Left colon (tissue), 2 donors: Measurements from ENCODE around the gene USP36. TPM values are rescaled to one million over a fixed set of nuclear protein-coding genes. Genes with fewer than 3 reads are reported as not detected.
"Not testable (repeated sequence)": the region's sequence is repeated elsewhere in the genome, so short reads cannot be mapped to it uniquely, and the experiment has no call there.

Experiments
- ATAC-seq: fragments of 200-7000 bp; cut with Tn5 transposase; one replicate; pipeline ENCODE4 v1.9.1; 2020; ENCODE audit warnings: mild to moderate bottlenecking, moderate library complexity
- DNase-seq, 2 donors: peaks; one replicate each; pipeline ENCODE4 v3.0.0-alpha.2; 2020
- intact Hi-C, 2 donors: fragments of 100-400 bp; cut with DNase I in 1 of 2; cut with micrococcal nuclease in 1 of 2; formaldehyde crosslinking; loops; one replicate each; pipeline versions ENCODE4 v1.11.2 to v1.14.0; 2022; cut with DNase I, micrococcal nuclease
- total RNA-seq, 2 donors: library from RNA; stranded (reverse); fragmentation: NEBNext Ultra II Directional; extraction: Animal tissue kit (Norgen Biotek cat#: 25700); gene quantifications; one replicate each; pipeline ENCODE4 v1.2.1, GENCODE V29; 2021
- donor health status: DM: no; HTN: no; CAD: no.
- donor health status: DM: yes; HTN: yes; CAD: no.

USP36 gene
- total RNA-seq, 2 donors from 2014 or later = 35.7 to 45.1 TPM

DNA sequence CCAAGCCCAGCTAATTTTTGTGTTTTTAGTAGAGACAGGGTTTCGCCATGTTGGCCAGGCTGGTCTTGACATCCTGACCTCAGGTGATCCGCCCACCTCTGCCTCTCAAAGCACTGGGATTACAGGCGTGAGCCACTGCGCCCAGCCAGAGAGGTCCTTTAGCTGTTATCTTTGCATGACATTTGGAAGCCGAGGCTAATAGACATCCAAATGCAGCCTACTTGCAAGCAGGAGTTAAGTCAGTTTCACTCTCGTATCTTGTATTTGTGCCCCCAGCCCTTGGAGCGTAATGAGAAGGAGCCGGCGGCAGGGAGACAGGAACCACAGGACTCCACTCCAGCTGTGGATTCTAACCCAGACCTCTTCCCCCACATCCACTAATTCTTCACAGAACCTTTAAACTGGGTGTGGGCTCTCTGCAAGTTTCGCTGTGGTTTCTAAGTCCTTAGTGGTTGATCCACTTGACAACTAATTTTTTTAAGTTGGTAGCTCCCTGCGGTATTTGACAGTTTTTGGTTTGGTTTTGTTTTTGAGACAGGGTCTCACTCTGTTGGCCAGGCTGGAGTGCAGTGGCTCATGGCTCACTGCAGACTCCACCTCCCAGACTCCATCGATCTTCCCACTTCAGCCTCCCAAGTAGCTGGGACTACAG, 55.5 kb downstream of the USP36 start:
- DNase-seq (no peak), ATAC-seq (no peak)
- intact Hi-C loops = no loop called here

DNA sequence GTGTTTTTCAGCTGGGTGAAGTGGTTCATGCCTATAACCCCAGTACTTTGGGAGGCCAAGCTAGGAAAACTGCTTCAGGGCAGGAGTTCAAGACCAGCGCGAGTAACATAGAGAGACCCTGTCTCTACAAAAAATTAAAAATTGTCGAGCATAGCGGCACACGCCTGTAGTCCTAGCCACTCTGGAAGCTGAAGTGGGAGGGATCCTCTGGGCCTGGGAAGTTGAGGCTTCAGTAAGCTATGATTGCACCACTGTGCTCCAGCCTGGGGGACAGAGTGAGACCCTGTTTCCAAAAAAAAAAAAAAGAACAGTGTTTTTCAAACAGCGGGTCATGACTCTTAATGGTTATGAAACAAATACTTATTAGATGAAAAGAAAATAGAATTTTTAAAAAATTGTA, 56.3 kb downstream of the USP36 start:
- intact Hi-C loops = no loop called here
- DNase-seq (no peak), ATAC-seq (no peak)

DNA sequence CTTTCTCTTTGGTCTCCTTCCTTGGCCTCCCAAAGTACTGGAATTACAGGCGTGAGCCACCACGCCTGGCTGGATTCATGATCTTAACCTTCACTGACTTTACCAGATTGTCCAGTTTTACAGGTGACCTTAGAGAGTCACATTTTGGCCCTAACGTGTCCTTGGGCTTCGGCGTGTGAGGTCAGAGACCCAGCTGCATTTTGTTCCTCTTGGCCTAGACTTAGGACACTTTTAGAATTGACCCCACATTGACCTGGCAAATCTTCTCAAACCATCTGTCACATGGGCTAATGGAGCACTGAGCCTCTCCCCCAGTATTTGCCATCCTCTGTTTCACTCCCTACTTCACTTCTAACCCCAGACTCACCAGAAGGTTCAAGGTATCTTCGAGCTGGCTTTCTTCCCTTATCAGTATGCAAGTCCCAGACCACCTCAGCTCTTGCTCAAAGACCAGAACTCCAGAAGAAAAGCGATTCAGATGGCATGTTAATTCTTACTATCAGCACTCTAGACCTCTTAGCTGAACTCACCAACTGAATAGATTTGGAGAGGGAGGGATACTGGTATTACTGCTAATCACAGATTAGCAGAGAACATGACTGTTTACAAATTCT, 56.8 kb downstream of the USP36 start:
- intact Hi-C loops = no loop called here
- ATAC-seq = no peak
- DNase-seq = no peak

DNA sequence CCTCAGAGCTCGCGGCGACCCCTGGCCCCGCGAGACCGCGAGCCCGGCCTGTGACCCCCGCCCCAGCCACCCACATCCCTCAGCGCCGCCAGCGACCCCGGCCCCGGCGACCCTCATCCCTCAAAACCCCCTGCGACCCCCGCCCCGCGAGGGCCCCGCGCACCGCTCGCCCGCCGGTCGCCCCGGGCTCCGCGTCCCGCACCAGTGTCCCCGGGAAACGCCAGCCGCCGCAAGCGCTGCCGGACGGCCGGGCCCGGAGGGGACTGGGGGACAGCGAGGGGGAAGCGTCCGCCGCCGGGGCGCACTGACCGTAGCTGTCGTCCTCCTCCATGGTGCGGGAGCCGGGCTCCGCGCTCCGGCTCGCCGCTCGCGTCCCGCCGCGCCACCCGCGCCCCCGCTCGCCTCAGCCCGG, 58.7 kb downstream of the USP36 start, which contains the start of gene CYTH1:
TSS of gene CYTH1 (minus strand) at position 381 of the 412 bp plus-strand sequence. CDS start at position 331, 50 bp downstream.
- DNase-seq = peak; percentile 33 to 60
- intact Hi-C loops = no loop called here
- ATAC-seq = peak; percentile 3

DNA sequence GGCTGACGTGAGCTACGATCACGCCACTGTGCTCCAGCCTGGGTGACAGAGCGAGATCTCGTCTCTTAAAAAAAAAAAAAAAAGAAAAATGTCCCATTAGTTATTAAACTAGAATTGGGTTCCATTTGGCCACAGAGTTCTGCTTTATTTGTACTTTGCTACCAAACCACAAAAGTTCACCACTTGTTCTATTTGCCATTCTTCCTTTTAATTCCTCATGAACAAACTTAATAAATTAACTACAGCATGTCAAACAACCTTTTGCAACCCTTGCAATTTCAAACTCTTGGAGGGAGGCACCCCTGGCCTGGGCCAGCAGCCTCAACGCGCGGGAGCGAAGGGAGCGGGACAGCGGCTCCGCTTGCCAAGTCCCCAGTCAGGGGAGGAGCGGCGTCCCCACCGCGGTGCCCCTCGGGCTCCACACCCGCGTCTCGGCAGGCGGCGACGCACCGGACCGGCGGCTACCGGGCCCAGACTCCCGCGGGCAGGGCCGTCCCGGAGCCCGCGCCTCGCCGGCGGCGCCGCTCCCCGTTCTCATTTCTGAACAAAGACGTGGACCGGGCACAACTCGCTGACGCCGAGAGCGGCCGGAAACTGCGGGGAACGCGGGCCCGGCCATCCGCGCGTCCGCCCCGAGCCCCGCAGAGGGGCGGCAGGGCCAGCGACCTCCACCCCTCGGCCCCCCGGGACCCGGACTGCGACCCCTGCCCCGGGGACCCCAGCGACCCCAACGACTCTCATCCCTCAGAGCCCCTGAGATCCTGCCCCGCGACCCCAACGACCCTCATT, 59.3 kb downstream of the USP36 start:
- peak; percentile 40 to 61 for DNase-seq
- intact Hi-C loops = no loop called here
- peak; percentile 21 for ATAC-seq

DNA sequence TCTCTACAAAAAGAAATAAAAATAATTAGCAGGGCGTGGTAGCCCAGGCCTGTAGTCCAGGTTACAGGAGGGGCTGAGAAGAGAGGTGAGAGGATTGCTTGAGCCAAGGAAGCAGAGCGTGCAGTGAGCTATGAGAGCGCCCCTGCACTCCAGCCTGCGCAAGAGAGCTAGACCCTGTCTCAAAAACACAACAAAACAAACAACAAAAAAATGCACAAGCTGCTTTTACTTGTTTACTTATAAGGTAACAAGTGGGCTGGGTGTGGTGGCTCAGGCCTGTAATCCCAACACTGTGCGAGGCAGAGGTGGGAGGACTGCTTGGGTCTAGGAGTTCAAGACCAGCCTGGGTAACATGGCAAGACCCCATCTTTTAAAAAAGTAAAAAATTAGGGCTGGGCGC, 60.3 kb downstream of the USP36 start:
- no peak for ATAC-seq
- DNase-seq = no peak
- intact Hi-C loops = no loop called here

DNA sequence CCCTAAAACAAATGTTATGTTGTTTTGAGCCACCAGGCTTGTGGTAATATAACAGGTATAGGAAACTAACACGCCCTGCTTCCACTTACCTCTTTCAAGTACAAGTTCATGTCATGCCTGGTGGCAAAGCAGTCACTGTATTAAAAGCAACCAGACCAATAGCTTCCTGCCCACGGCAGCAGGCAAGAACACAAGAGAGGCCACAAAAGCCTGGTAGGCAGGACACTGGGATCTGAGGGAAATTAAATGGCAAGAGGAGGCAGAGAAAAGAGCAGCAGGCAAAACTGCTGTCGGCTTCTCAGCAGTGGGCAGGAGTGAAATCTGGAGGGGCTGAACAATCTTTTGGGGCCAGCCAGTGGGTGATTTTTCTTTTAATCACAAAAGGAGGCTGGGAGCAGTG, 60.8 kb downstream of the USP36 start:
- DNase-seq (no peak), ATAC-seq (no peak)
- intact Hi-C loops = no loop called here

DNA sequence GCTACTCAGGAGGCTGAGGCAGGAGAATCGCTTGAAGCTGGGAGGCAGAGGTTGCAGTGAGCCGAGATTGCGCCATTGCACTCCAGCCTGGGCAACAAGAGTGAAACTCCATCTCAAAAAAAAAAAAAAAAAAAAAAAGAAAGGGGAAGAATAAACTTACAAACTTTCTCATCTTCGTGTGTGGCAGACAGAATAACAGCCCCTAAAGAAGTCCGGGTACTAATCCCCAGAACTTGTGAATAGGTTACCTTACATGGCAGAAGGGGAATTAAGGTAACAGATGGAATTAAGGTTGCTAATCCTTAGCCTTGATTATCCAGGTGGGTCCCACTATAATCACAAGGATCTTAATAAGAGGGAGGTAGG, 61.3 kb downstream of the USP36 start:
- DNase-seq, intact Hi-C loops, ATAC-seq: not testable (repeated sequence)

DNA sequence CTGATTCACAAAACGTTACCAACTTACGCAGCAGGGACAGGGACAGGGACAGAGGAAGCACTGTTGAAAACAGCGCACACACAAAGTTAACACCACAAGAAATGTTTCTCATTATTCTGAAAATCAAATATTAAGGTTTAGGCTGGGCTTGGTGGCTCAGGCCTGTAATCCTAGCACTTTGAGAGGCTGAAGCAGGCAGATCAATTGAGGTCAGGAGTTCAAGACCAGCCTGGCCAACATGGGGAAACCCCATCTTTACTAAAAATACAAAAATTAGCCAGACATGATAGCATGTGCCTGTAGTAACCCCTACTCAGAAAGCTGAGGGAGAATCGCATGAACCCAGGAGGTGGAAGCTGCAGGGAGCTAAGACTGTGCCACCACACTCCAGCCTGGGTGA, 62.7 kb downstream of the USP36 start:
- DNase-seq = no peak
- intact Hi-C loops = no loop called here
- no peak for ATAC-seq

DNA sequence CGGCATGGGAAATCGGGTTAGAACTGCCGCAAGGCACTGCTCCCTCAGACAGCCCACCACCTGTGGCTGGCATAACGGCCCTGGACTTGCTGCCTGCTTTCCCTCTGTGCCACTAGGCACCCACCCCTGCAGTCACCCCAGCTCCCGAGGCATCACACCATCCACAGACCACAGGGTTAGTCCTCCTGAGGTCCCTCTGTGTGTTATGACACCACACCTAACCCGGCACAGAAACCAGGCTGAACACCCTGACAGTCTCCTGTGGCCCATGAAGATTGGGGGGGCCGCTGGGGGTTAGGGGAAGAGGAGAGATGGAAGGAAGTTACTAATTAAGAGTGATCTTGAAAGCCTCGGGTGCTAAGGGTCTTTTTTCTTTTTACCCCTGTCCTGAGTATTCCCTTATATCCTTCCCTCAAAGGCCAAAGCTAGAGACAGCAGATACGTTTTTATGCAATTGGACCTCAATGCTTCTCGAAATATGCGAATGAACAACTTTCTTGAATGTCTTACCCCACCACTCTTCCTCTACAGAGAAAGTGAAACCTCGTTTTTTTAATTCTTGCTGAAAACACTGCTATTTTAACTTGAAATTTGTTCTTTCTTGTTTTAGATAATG, 65.5 kb downstream of the USP36 start:
- peak; percentile 12 for ATAC-seq
- intact Hi-C loops = no loop called here
- peak in 1 of 2 donors; percentile 38 for DNase-seq

DNA sequence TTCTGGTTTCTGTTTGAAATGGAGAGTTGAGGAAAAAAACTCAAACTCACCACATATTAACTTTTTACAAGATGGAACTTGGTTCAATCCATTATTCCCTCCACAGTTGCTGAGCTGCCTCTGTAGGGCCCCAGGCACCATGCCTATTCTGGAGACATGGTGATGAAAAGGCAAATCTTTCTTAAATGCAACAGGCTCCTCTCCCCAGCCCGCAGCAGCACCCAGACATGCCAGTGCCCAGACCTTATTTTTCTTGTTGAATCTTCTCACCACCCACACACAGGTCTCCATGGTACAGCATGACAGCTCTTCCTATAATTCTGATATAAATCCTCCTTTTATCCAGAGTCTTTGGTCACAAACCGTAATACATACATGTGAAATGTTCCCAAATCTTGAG, 66.2 kb downstream of the USP36 start:
- intact Hi-C loops = no loop called here
- DNase-seq (no peak), ATAC-seq (no peak)

DNA sequence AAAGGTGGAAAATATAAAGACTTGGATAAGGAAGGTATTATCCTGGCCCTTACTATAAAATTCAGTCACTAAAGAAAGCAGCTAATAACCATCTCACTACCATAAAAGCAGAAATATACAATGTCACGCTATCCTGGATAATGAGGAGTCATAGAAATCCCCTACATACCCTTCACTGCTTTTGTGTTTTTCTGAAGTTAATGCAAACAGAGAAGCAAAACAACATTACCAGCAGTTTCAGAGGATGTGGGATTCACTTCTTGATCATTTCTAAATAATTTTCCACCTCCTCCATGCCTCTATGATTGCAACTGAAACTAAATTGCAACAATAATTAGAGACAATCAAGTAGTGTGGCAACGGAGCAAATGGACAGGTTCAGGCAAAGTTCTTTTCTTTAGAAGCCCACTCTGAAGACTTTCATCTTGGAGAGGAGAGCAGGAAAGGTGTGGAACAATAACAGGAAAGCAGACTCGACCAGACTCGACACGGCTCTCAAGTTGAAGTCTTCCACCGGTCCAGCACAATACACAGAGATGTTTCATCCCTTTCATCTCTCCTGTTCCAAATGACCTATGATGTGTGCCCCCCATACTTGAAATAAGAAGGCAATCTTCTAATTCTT, 68.7 kb downstream of the USP36 start:
- DNase-seq = no peak
- intact Hi-C loops = no loop called here
- no peak for ATAC-seq

DNA sequence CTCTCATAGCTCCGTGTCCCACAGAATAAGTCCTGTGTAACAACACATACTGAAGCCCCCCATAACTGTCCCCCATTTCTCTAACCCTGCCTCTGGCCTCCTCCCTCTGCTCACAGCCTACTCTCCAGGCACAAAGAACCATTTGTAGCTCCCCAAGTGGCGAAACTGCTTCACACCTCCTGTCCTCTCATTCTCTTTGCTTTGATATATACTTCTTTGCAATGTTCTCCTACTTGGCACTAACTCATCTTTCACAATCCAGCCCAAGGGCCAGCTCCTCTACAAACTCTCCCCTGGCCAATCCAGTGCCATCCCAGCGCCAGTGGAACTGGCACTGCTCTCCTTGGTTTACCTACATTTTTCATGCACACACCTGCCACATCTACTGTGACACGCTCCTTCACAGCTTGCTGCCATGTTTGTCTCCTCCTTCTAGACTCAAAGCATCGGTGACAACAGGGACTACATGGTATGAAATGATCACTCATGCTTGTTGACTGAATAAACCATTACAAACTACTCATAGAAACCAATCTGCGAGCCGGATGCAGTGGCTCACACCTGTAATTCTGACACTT, 71.3 kb downstream of the USP36 start:
- ATAC-seq (no peak), DNase-seq (no peak)
- intact Hi-C loops = no loop called here

DNA sequence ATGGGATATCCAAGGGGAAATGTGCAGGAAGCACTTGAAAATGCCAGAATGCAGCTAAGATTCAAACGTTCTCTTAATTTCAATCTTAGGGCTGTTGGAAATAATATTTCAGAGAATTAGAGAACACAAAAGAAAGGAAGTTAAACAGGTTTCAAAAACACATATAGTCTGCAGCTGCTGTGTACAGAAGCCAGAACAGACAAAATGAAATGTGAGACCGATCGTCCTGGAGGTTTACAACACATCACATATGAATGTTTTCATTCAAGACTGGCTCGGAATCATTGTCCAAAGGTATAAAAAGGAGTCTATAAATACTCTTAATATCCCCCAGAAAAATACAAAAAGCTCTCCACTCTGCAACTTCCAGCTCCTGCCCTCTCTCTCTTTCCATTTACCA, 72.8 kb downstream of the USP36 start:
- intact Hi-C loops = no loop called here
- no peak for ATAC-seq
- DNase-seq = no peak

DNA sequence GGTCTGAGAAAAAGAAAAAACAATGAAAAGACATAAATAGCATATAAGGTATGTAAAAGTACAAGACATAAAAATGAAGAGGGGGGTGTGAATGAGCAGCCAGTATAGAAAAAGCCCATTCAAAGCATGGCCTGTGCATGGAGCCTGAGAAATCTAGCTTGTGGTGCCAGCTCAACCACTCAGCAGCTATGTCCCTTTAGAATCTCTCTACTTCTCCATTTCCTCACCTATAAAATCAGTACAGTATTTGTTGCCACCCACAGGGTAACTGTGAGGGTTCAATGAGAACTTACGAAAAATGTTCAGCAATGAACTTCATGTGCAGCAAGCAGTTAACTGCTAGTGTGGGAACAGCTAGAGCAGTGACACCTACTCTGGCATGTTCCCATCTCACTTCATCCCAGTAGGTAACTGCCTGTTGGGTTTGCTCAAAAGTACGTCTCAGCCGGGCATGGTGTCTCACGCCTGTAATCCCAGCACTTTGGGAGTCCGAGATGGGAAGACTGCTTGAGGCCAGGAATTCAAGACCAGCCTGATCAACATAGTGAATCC, 73.8 kb downstream of the USP36 start:
- intact Hi-C loops = no loop called here
- DNase-seq = no peak
- no peak for ATAC-seq

DNA sequence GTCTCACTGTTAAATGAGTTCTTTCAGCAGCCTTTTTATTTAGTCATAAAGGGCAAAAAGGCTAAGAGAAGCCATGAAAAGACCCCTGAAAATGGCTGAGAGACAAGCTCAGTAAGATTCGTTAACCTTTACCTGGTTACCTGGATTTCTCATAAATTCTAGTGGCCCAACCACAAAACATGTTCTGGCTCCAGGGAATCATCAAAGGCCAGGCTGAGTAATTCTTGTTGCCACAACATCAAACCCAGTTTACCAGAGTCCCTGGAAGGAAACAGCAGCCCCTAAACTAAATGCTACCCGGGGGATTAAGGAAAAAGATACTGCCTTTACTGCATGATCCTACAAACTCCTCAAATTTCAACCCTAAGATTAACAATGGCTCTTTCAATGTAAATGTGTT, 74.4 kb downstream of the USP36 start:
- ATAC-seq (no peak), DNase-seq (no peak)
- intact Hi-C loops = no loop called here

DNA sequence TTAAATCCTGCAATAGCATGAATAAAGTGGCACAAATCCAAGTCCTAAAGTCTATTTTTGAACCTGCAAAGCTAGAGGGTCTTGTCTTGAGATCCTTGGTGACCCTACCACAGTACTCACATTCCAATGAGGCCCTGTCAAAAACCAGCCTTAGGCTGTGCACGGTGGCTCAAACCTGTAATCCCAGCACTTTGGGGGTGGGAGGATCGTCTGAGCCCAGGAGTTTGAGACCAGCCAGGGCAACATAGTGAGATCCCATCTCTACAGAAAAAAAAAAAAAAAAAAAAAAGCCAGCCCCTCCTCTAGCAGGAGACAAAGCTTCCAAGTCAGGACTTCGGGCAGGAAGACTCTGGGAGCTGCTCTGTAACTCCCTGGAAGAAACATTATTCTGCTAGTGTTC, 74.8 kb downstream of the USP36 start:
- DNase-seq = no peak
- no peak for ATAC-seq
- intact Hi-C loops = no loop called here

DNA sequence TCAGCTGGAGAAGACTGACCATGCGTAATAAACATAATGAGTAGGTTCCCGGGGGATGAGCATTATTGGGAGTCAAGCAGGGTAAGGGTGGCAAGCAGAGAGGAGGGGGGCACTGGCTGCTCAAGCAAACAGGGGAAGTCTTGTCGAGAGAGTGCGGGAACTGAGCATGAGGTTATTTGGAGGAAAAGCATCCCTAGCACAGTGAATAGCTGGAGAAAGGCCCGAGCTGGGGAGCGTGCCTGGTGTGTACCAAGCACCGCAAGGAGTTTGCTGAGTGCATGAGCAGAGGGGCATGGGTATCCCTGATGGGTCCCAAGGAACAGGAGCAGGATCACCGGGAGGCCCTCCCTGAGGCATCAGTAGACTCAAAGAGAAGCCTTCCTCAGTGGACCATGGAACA, 75.7 kb downstream of the USP36 start:
- ATAC-seq (no peak), DNase-seq (no peak)
- intact Hi-C loops = no loop called here

DNA sequence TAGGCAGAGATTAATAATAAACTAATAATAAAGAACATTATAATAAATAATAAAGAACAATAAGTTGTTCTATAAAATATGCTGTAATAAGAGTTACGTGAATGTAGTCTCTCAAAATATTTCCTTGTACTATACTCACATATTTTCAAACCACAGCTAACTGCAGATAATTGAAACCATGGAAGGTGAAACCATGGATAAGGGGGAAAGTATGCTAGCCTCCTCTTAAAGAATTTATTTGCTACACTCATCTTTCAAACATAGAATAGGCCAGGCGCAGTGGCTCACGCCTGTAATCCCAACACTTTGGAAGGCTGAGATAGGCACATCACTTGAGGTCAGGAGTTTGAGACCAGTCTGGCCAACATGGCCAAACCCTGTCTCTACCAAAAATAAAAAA, 77.1 kb downstream of the USP36 start:
- intact Hi-C loops = no loop called here
- ATAC-seq (no peak), DNase-seq (no peak)
